HAP-1 (cell line): ENCODE data around the gene PYGM.

Source experiments
- DNase-seq, 2 experiments: peaks; one replicate each; pipeline ENCODE4 v3.0.0-alpha.2; 2016 to 2020; ENCODE audit warnings: low spot score in 2 of 2
- H3K27me3 ChIP-seq: fragments of 250-450 bp; sonication (Bioruptor Pico); 2 replicates; pipeline ENCODE4 v1.5.1; 2020; ENCODE audit warnings: low read depth, mild to moderate bottlenecking, moderate library complexity
- H3K36me3 ChIP-seq: fragments of 250-450 bp; sonication (Bioruptor Pico); replicated peaks from 2 replicates; pipeline ENCODE4 v1.5.1; 2020; ENCODE audit warnings: mild to moderate bottlenecking
- H3K4me1 ChIP-seq: fragments of 250-450 bp; sonication (Bioruptor Pico); 2 replicates; pipeline ENCODE4 v1.5.1; 2020; ENCODE audit warnings: mild to moderate bottlenecking
- H3K4me3 ChIP-seq: fragments of 250-450 bp; sonication (Bioruptor Pico); 2 replicates; pipeline ENCODE4 v1.5.1; 2020; ENCODE audit warnings: mild to moderate bottlenecking, moderate library complexity
- H3K9me3 ChIP-seq: fragments of 250-450 bp; sonication (Bioruptor Pico); 2 replicates; pipeline ENCODE4 v1.5.1; 2020; ENCODE audit warnings: mild to moderate bottlenecking, moderate library complexity
- in situ Hi-C: fragments of 300-500 bp; cut with MboI; formaldehyde crosslinking; loops from 3 replicates; pipeline ENCODE4 v1.14.3; 2020; ENCODE audit warnings: low sequenced_read_pairs, inconsistent platforms, mixed read lengths

The PYGM gene

DNA sequence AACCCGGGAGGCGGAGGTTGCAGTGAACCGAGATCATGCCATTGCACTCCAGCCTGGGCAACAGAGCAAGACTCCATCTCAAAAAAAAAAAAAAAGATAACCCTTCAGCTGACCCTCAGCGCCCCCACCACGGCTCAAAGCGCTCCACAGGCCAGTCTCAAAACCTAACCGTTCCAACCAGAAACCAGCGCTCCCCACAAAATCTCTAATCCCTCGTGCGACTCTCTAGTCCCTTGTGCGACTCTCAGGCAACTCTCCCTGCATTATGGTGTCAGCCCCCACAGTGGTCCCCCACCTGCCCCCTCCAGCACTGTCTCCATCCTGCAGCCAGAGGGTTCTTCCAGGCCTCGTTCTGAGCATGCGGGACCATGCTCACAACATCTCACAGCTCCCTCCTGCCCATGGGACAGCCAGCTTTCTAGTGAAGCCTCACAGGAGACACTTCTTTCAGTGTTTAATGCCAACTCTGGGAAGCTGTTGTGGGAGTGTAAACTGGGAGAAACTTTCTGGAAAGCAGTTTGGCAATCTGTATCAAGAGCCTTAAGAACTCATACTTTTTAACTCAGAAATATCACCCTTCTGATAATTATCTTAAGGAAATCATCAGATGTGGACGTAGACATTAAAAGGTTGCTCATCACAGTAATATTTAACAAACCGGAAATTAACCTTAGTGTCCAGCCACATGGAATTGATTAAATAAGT lies 11.7 kb downstream of the PYGM start:
- Histone ChIP-seq H3K9me3 (no peaks in the 10 kb centered on the region), H3K27me3 (peaks cover 4% of the 10 kb centered on the region; the same call in 1 of the 2 replicates), H3K4me3 (no peak overlapping the region), H3K4me1 (peaks cover 12% of the 10 kb centered on the region; the same call in 1 of the 2 replicates), H3K36me3 (no peaks in the 10 kb centered on the region)
- in situ Hi-C loops: no loop called here
- no peak for DNase-seq

DNA sequence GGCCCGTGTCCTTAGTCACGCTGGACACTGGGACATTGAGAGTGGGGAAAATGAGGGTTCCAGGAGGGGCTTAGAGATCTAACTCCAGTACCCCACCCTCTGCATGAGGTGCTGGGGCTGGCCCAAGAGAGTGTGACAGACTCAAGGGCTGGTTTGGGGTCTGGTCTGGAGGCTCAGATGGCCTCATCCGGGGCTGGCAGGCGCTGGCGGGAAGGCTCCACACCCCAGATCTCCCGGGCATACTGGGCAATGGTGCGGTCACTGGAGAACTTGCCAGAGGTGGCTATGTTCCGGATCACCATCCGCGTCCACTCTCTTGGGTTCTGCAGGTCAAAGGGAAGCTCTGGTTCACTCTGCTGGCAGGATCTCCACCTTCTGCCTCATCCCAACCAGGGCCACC lies 13.3 kb downstream of the PYGM start:
- Histone ChIP-seq H3K9me3 (no peaks in the 10 kb centered on the region), H3K27me3 (peaks cover 4% of the 10 kb centered on the region; the same call in 1 of the 2 replicates), H3K36me3 (no peaks in the 10 kb centered on the region), H3K4me1 (peaks cover 14% of the 10 kb centered on the region; the same call in 1 of the 2 replicates), H3K4me3 (no peak overlapping the region)
- in situ Hi-C loops: no loop called here
- DNase-seq: no peak

DNA sequence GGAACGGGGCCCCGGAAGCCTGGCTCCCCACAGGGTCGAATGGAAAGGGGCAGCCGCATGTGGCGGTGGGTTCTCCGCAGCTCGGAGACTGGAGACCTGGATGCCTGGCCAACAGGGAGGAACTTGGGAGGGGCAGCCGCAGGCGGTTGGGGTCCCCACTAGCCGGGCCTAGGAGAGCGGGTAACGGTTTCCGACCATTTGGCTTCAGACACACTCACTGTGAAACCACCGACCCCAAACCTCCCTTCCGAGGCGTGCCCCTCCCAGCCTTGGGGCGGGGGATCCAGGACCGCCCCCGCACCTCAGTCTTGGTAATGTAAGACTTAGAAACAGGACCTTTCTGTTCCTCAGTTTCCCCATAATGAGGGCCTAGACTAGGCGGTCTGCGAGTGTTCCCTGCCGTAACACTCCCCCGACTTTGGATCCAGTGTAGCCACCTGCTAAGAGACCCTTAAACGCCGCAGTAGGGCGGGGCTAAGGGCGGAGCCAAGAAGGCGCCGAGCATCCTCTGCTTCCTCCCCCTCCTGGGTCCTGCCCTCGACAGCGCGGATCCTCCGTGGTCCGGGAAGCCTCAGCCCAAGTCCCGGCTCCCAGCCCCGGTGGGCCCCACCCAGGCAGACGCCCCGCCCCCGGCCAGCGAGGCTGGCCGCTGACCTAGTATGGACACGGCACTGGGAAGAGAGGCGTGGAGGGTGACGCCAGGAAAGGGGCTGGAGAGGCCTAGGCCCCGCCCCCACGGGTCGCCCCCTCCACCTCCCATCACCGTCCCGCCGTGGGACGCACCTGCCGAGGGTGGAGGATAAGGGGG lies 14.0 kb downstream of the PYGM start:
- Histone ChIP-seq H3K9me3 (no peaks in the 10 kb centered on the region), H3K27me3 (peaks cover 4% of the 10 kb centered on the region; the same call in 1 of the 2 replicates), H3K4me3 (peak overlapping the region; percentile 32), H3K36me3 (no peaks in the 10 kb centered on the region), H3K4me1 (peaks cover 14% of the 10 kb centered on the region; the same call in 1 of the 2 replicates)
- peak in 1 of 2 experiments; percentile 82 for DNase-seq
- in situ Hi-C loops: no loop called here

DNA sequence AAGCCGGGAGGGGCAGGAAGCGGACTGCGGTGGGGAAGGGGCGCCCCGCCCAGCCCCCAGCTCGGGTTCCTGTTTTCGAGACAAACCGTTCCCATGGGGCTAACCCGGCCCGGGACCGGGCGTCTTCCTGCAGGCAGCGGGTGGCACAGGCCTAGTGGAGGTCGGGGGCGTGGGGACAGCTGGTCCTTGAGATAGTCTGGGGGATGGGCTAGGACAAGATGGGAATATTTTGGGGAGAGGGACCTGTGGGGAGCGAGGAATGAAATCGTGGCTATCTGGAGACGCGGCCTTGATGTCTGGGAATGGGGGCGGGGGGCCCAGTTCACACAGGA lies 14.6 kb downstream of the PYGM start:
- peak in 1 of 2 experiments; percentile 65 for DNase-seq
- no peaks in the 10 kb centered on the region for H3K36me3 ChIP-seq
- peak overlapping the region; percentile 32 for H3K4me3 ChIP-seq
- peaks cover 4% of the 10 kb centered on the region; the same call in 1 of the 2 replicates for H3K27me3 ChIP-seq
- in situ Hi-C loops: no loop called here
- peaks cover 14% of the 10 kb centered on the region; the same call in 1 of the 2 replicates for H3K4me1 ChIP-seq
- no peaks in the 10 kb centered on the region for H3K9me3 ChIP-seq

DNA sequence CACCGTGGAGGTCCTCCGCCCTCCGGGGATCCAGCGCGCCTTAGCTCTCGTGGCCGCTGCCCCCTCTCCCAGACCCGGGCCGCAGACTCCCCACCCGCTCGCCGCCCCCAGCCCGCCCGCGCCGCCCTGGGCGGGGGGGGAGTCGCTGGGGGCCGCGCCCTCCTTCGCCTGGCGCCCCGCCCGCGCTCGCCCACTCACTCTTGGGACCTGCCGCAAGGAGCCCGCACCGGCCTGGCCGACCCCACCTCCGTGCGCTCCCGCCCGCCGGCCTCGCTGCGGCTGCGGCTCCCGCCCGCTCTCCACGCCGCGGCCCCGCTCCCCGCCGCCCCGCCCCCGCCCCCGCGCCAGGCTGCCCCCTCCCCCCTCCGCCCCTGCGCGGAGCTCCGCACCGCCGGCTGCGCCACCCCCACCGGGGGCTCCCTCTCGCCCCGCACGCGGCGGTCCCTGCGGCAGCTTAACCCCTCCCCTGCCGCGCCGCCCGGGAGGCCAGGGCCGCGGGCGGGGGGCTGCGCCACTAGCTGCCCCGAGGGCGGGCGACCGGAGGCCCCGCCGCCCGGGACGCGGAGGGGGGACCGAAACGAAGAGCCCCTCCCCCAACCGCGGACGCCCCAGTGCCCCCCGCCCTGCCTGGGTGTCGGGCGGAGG lies 15.1 kb downstream of the PYGM start:
- Histone ChIP-seq H3K36me3 (no peaks in the 10 kb centered on the region), H3K9me3 (no peaks in the 10 kb centered on the region), H3K4me3 (peak overlapping the region; percentile 36), H3K27me3 (peaks cover 4% of the 10 kb centered on the region; the same call in 1 of the 2 replicates), H3K4me1 (peaks cover 14% of the 10 kb centered on the region; the same call in 1 of the 2 replicates)
- peak in 1 of 2 experiments; percentile 48 for DNase-seq
- in situ Hi-C loops: no loop called here

DNA sequence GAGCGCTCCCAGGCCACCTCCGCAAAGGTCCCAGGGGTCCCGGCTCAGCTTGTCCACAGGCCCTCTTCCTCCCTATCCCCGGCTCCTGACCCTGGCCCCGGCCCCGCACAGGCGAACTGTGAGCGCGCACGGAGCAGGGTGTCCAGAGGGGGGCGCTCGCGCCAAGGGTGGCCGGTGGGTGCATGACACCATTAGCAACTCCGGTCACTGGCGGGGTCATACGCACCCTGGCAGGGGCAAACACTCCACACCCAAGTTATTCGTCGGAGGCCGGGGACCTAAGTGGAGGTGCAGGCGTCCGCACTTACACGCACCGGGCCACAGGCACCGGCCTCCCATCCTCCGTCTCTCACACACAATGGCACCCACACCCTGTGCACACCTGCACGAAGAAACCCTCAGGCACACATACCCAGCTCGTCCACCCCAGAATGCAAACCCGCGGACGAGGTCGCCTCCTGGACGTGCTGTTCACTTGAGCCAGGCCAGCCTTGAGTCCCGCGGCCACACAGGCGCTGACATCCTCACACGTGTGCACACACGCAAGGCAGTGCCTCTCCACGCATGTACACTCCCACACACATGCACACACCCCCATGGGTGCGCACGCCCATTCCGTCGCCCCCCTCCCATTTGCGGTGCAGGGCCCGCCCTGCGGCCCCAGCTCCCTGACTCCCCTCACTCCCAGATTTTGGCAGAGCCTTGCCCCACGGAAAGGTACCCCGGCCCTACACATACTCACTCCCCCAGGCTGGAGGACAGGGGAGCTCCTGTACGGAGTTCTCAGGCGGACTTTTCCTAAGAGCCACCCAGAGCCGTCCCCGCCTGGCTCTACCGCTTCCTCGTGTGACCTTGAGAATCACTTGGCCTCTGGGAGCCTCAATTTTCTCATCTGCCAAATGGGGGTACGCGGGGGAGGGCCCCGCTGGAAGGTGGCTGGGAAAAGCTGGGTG lies 15.9 kb downstream of the PYGM start, which contains the start of gene RASGRP2:
TSS of gene RASGRP2 (minus strand) at position 552 of the 953 bp plus-strand sequence. CDS start 1,276 bp downstream, outside the sequence.
- Histone ChIP-seq H3K4me3 (peak within 1 kb of the TSS; percentile 36), H3K4me1 (peaks cover 14% of the 10 kb centered on the region; the same call in 1 of the 2 replicates), H3K27me3 (peaks cover 4% of the 10 kb centered on the region; the same call in 1 of the 2 replicates), H3K36me3 (no peaks in the 10 kb centered on the region), H3K9me3 (no peaks in the 10 kb centered on the region)
- DNase-seq: peak in 1 of 2 experiments; percentile 87
- in situ Hi-C loops: no loop called here

DNA sequence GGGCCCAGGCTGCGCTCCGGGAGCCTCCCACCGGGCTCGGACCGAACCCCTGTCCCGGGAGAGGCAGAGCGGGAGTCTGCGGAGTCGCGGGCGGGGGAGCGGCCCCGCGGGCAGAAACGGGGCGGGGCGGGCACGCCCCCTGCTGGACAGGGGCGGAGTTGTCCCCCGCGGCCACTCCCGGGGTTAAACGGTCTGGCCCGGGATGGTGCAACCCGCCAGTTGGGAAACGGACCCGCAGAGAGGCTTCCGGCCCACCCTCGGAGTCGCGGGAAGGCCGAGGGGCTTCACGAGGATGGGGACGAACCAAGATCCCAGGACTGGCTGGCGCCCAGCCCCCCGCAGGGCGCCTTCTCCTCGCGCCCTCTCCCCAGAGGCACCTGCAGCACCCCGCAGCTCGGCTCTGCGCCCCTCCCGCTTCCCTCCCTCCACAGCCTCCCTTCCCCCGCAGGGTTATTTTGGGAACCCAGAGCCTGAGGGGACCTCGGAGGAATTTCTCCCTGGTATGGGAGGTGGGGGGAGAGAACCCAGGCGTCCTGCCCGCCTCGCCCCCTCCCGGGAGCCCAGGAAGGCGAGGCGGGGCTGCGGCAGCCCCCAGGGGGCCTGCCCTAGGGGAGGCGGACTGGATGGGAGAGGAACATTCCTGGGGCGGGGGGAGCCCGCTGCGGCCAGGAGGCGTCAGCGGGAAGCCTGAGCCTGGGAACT lies 16.7 kb downstream of the PYGM start:
- peak in 1 of 2 experiments; percentile 79 for DNase-seq
- Histone ChIP-seq H3K27me3 (peaks cover 4% of the 10 kb centered on the region; the same call in 1 of the 2 replicates), H3K36me3 (no peaks in the 10 kb centered on the region), H3K9me3 (no peaks in the 10 kb centered on the region; the same call in 1 of the 2 replicates), H3K4me1 (peaks cover 14% of the 10 kb centered on the region; the same call in 1 of the 2 replicates), H3K4me3 (peak overlapping the region; percentile 36)
- in situ Hi-C loops: no loop called here

DNA sequence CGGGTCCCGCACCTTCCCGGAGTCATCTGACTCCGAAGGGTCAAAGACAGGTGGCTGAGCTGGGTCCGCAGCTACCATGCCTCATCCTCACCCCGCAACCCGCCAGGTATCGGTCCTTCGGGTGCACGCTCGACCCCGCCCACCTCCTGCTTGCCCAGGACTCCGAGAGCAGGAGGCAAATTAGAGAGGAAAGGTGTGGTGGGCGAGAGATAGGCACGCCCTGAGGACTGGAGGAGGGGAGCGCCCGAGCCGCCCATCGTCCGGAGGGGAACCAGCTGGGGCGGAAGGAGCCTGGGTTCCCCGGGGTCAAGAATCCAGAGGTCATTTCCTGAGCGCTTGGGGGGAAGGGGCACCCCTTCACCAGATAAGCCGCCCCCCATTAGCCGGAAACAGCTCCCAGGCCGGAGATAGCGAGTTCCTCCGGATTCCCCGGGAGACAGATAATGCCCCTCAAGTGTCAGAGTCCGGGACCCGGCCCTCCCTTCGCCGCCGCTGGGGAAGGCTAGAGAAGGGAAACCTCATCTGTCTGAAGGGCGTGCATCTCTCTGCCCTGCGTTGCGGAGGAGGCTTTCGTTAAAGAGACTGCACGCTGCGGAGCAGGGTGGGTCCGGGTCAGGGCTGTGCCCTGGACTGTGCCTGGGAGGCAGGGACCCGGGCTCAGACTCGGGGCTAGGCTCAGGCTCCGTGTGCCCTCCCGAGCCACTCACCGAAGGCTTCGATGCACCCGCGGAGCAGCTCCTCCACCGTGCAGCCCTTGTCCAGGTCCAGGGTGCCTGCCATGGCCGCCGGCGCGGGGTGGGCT lies 17.5 kb downstream of the PYGM start:
- peak in 1 of 2 experiments; percentile 34 for DNase-seq
- peaks cover 4% of the 10 kb centered on the region; the same call in 1 of the 2 replicates for H3K27me3 ChIP-seq
- in situ Hi-C loops: no loop called here
- H3K4me1 ChIP-seq: peaks cover 14% of the 10 kb centered on the region; the same call in 1 of the 2 replicates
- H3K36me3 ChIP-seq: no peaks in the 10 kb centered on the region
- H3K4me3 ChIP-seq: peak overlapping the region; percentile 36
- H3K9me3 ChIP-seq: no peaks in the 10 kb centered on the region; the same call in 1 of the 2 replicates

DNA sequence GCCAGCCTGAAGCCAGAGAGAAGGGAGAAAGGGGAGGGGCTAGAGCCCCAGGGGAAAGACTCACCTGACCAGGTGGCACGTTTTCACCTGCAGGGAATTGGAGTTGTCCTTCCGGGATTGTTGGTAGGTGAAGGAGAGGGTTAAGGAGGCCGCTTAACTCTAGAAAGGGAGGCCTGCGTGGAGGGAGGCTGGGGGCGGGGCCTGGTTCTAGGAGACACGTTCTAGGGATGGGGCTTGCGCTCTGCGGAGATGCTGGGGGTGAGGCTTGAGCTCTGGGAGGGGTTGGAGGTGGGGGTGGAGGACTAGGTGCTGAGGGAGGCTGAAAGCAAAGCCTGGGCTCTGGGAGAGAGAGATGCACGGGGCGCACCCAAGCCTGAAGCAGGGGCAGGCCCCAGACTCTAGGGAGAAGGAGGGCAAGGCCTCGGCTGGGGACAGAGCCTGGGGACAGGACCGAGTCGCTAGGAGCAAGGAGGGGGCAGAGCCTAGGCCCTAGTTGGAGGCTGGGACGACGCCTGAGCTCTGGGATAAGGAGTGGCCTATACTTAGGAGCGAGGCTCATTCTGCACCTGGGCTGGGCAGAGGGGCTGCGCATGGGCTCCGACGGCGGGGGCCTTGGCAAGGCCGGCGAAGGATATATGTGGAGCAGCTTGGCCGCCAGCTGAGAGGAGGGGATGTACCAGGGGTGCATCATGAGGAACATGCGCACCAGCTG lies 18.2 kb downstream of the PYGM start:
- in situ Hi-C loops: no loop called here
- DNase-seq: peak in 1 of 2 experiments; percentile 32
- no peaks in the 10 kb centered on the region for H3K36me3 ChIP-seq
- H3K27me3 ChIP-seq: peaks cover 4% of the 10 kb centered on the region; the same call in 1 of the 2 replicates
- peaks cover 14% of the 10 kb centered on the region; the same call in 1 of the 2 replicates for H3K4me1 ChIP-seq
- H3K4me3 ChIP-seq: no peak overlapping the region
- H3K9me3 ChIP-seq: no peaks in the 10 kb centered on the region; the same call in 1 of the 2 replicates

DNA sequence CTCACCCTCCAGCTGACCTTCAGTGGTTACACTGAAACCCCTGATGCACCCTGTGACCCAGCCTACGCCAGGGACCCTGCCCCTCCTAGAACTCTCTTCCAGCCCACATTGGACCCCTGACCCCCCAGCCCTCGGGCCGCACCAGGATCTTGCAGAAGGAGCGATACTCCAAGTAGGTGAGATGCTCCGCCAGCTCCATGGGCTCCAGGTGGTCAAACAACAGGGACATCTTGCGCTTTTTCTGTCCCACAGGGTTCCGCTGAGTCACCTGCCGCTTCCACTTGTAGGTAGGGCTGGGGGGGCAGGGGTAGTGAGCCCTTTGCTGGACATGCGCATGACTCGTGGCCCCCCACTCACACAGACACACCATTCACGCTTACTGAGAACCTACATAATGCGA lies 19.9 kb downstream of the PYGM start:
- peaks cover 4% of the 10 kb centered on the region; the same call in 1 of the 2 replicates for H3K27me3 ChIP-seq
- in situ Hi-C loops: no loop called here
- H3K36me3 ChIP-seq: no peaks in the 10 kb centered on the region
- H3K4me1 ChIP-seq: peaks cover 14% of the 10 kb centered on the region; the same call in 1 of the 2 replicates
- no peaks in the 10 kb centered on the region; the same call in 1 of the 2 replicates for H3K9me3 ChIP-seq
- DNase-seq: no peak
- no peak overlapping the region for H3K4me3 ChIP-seq

DNA sequence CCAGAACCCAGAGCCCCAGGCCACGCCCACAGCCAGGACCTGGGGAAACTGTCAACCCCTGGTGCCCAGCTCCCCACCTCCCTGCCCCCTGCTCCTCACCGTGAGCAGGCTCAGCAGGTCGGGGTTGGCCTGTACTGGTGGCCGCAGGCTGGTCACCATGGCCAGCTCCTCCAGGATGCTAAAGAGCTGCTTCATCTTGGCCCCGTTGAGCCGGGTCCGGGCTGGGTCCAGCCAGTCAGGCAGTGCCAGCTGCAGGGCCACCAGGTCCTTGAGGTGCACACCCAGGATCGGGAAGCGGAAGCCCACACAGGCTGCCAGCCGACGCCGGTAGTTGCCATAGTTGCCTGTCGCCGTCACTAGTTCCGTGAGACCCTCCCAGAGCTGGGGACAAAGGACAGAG lies 23.1 kb downstream of the PYGM start:
- no peaks in the 10 kb centered on the region for H3K27me3 ChIP-seq
- H3K4me3 ChIP-seq: no peak overlapping the region
- H3K9me3 ChIP-seq: no peaks in the 10 kb centered on the region; the same call in 1 of the 2 replicates
- no peaks in the 10 kb centered on the region for H3K36me3 ChIP-seq
- DNase-seq: no peak
- in situ Hi-C loops: no loop called here
- no peaks in the 10 kb centered on the region for H3K4me1 ChIP-seq
